HepG2 (cell line): Measurements from ENCODE around the gene VAMP5. TPM values are rescaled to one million over a fixed set of nuclear protein-coding genes. Genes with fewer than 3 reads are reported as not detected.

Experiments used
- ARID5B ChIP-seq: IDR thresholded peaks from 2 replicates; pipeline ENCODE4 v1.4.0; 2020; ENCODE audit warnings: mild to moderate bottlenecking, missing genetic modification reagents
- FLYWCH1 ChIP-seq: sonication (generic); formaldehyde crosslinking; IDR thresholded peaks from 2 replicates; pipeline ENCODE4 v1.8.1; 2023; ENCODE audit warnings: mild to moderate bottlenecking, missing genetic modification reagents
- HES4 ChIP-seq: sonication (generic); formaldehyde crosslinking; IDR thresholded peaks from 2 replicates; pipeline ENCODE4 v1.9.0; 2021; ENCODE audit warnings: mild to moderate bottlenecking, missing genetic modification reagents, borderline replicate concordance
- HMGA1 ChIP-seq: sonication (generic); formaldehyde crosslinking; conservative IDR thresholded peaks from 2 replicates; pipeline ENCODE4 v1.4.0; 2020; ENCODE audit warnings: missing genetic modification reagents
- MTA1 ChIP-seq: sonication (generic); formaldehyde crosslinking; IDR thresholded peaks from 2 replicates; pipeline ENCODE4 v1.4.0; 2020; ENCODE audit warnings: missing genetic modification reagents, mild to moderate bottlenecking, borderline replicate concordance
- NFRKB ChIP-seq: fragments of 450-650 bp; IDR thresholded peaks from 2 replicates; pipeline ENCODE4 v1.6.1; 2017
- RARG ChIP-seq: sonication (generic); formaldehyde crosslinking; IDR thresholded peaks from 2 replicates; pipeline ENCODE4 v1.4.0; 2020; ENCODE audit warnings: low read depth, mild to moderate bottlenecking, missing genetic modification reagents
- SIX1 ChIP-seq: sonication (generic); formaldehyde crosslinking; IDR thresholded peaks from 2 replicates; pipeline ENCODE4 v1.4.0; 2020; ENCODE audit warnings: missing genetic modification reagents, borderline replicate concordance
- SRF ChIP-seq: IDR thresholded peaks from 2 replicates; pipeline ENCODE4 v1.6.1; 2011; ENCODE audit warnings: mild to moderate bottlenecking, low read depth, low read length, moderate library complexity
- ZBED4 ChIP-seq: sonication (generic); formaldehyde crosslinking; IDR thresholded peaks from 2 replicates; pipeline ENCODE4 v1.4.0; 2020; ENCODE audit warnings: missing genetic modification reagents, borderline replicate concordance
- ZBTB8A ChIP-seq: sonication (generic); formaldehyde crosslinking; IDR thresholded peaks from 2 replicates; pipeline ENCODE4 v1.4.0; 2020; ENCODE audit warnings: mild to moderate bottlenecking, low read depth, missing genetic modification reagents, borderline replicate concordance
- ZNF143 ChIP-seq: sonication (generic); formaldehyde crosslinking; IDR thresholded peaks from 2 replicates; pipeline ENCODE4 v1.4.0; 2020; ENCODE audit warnings: missing genetic modification reagents
- ZNF567 ChIP-seq: sonication (generic); formaldehyde crosslinking; IDR thresholded peaks from 2 replicates; pipeline ENCODE4 v1.8.1; 2023; ENCODE audit warnings: mild to moderate bottlenecking, missing genetic modification reagents, borderline replicate concordance
- ZNF569 ChIP-seq: sonication (generic); formaldehyde crosslinking; IDR thresholded peaks from 2 replicates; pipeline ENCODE4 v1.5.0; 2020; ENCODE audit warnings: mild to moderate bottlenecking, missing genetic modification reagents, moderate library complexity, borderline replicate concordance
- ZNF616 ChIP-seq: sonication (generic); formaldehyde crosslinking; IDR thresholded peaks from 2 replicates; pipeline ENCODE4 v1.5.0; 2020; ENCODE audit warnings: low read depth, mild to moderate bottlenecking, missing genetic modification reagents
- ZNF691 ChIP-seq: sonication (generic); formaldehyde crosslinking; IDR thresholded peaks from 2 replicates; pipeline ENCODE4 v1.4.0; 2020; ENCODE audit warnings: missing genetic modification reagents, low read depth, mild to moderate bottlenecking, borderline replicate concordance
- ZNF713 ChIP-seq: sonication (generic); formaldehyde crosslinking; IDR thresholded peaks from 2 replicates; pipeline ENCODE4 v1.4.0; 2020; ENCODE audit warnings: mild to moderate bottlenecking, missing genetic modification reagents
- ZNF776 ChIP-seq: sonication (generic); formaldehyde crosslinking; IDR thresholded peaks from 2 replicates; pipeline ENCODE4 v1.4.0; 2020; ENCODE audit warnings: mild to moderate bottlenecking, missing genetic modification reagents
- ZNF841 ChIP-seq: sonication (generic); formaldehyde crosslinking; IDR thresholded peaks from 2 replicates; pipeline ENCODE4 v1.8.1; 2023; ENCODE audit warnings: missing genetic modification reagents, borderline replicate concordance
- ZSCAN25 ChIP-seq: sonication (generic); formaldehyde crosslinking; IDR thresholded peaks from 2 replicates; pipeline ENCODE4 v1.8.0; 2022; ENCODE audit warnings: mild to moderate bottlenecking, missing genetic modification reagents
- polyA plus RNA-seq, 8 experiments: library from polyadenylated mRNA; depleted of rRNA in 3 of 8; stranded (reverse) in 7 of 8; unstranded in 1 of 8; fragments of >200 nt; fragmentation: Illumina TruSeq in 4 of 8; extraction: Trizol in 4 of 8; gene quantifications; 2 replicates each; pipeline versions ENCODE4 v1.2.1 to v1.2.3, GENCODE V29; 2011 to 2016; ENCODE audit warnings: low read depth in 4 of 8, missing spikeins in 1 of 8, mixed read lengths in 1 of 8; ENCODE audit not compliant: insufficient read depth in 1 of 8
- total RNA-seq, 5 experiments: library from RNA; depleted of rRNA; stranded (reverse); fragments of >200 nt; fragmentation: Illumina TruSeq; extraction: Trizol; gene quantifications; 2 replicates each; pipeline ENCODE4 v1.2.3, GENCODE V29; 2016; ENCODE audit warnings: low read depth in 1 of 5
- TF ChIP-seq, protein P1 (sequence below): IDR thresholded peaks from 2 replicates; pipeline ENCODE4 v1.6.1; 2016

Gene VAMP5
- total and polyA plus RNA-seq, 2 of the 13 experiments (the other 11 are each of a cell fraction or from before 2014, with no cell fraction given), result 7.2 to 56.7 TPM

- TF ChIP-seq, protein P1, sequence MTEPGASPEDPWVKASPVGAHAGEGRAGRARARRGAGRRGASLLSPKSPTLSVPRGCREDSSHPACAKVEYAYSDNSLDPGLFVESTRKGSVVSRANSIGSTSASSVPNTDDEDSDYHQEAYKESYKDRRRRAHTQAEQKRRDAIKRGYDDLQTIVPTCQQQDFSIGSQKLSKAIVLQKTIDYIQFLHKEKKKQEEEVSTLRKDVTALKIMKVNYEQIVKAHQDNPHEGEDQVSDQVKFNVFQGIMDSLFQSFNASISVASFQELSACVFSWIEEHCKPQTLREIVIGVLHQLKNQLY (CRISPR knock-in tag), result peak; percentile 70; the same call in 1 of the 2 replicates
- TF ChIP-seq ZNF691 (CRISPR knock-in tag) (peak; percentile 81), SRF (no peak), ZNF841 (no peak), ZBTB8A (CRISPR knock-in tag) (0 out of 2 replicates have a peak, but pooled peaks have one; percentile 1), ARID5B (CRISPR knock-in tag) (peak; percentile 83), HMGA1 (CRISPR knock-in tag) (no peak), ZNF567 (no peak), NFRKB (no peak), ZNF143 (CRISPR knock-in tag) (no peak; the same call in 1 of the 2 replicates), ZNF616 (CRISPR knock-in tag) (peak; percentile 67), HES4 (CRISPR knock-in tag) (no peak; the same call in 1 of the 2 replicates), RARG (CRISPR knock-in tag) (no peak), ZNF569 (CRISPR knock-in tag) (no peak), MTA1 (CRISPR knock-in tag) (peak; percentile 97; the same call in 1 of the 2 replicates), ZSCAN25 (CRISPR knock-in tag) (peak; percentile 98), FLYWCH1 (CRISPR knock-in tag) (no peak), ZBED4 (CRISPR knock-in tag) (peak; percentile 66; the same call in 1 of the 2 replicates), SIX1 (peak; percentile 13; the same call in 1 of the 2 replicates), ZNF776 (CRISPR knock-in tag) (peak; percentile 95), ZNF713 (CRISPR knock-in tag) (peak; percentile 11; the same call in 1 of the 2 replicates)
Measured at GRCh38 chr2:85584354-85584856, at the start of gene VAMP5 (continued).
